GM23248 (cell line): ENCODE results near the gene STMN1. TPM values are rescaled to one million over a fixed set of nuclear protein-coding genes. Genes with fewer than 3 reads are reported as not detected.
A peak's percentile ranks its signal among the peaks of the same experiment; 100 is the strongest.

Experiments
- DNase-seq: peaks from one replicate; pipeline ENCODE4 v3.0.0-alpha.2; 2015
- H2AFZ ChIP-seq: fragments of 200-600 bp; sonication (generic); 2 replicates; pipeline ENCODE4 v1.6.1; 2016; ENCODE audit warnings: antibody characterized with exemption
- H3F3A ChIP-seq: fragments of 200-600 bp; sonication (generic); 2 replicates; pipeline ENCODE4 v1.6.1; 2016; ENCODE audit warnings: mild to moderate bottlenecking, antibody characterized with exemption, mixed run types; ENCODE audit not compliant: insufficient read depth
- H3K27ac ChIP-seq: fragments of 200-600 bp; sonication (generic); 2 replicates; pipeline ENCODE4 v1.5.1; 2016; ENCODE audit warnings: mild to moderate bottlenecking
- H3K27me3 ChIP-seq: fragments of 200-600 bp; sonication (generic); replicated peaks from 2 replicates; pipeline ENCODE4 v1.6.1; 2016; ENCODE audit warnings: mild to moderate bottlenecking; ENCODE audit not compliant: insufficient read depth
- H3K36me3 ChIP-seq: fragments of 200-600 bp; sonication (generic); 2 replicates; pipeline ENCODE4 v1.6.1; 2016; ENCODE audit warnings: low read depth, mild to moderate bottlenecking
- H3K4me1 ChIP-seq: fragments of 200-600 bp; sonication (generic); 2 replicates; pipeline ENCODE4 v1.6.1; 2016; ENCODE audit warnings: mild to moderate bottlenecking; ENCODE audit not compliant: insufficient read depth
- H3K4me2 ChIP-seq: fragments of 200-600 bp; sonication (generic); one replicate; pipeline ENCODE4 v1.6.1; 2016; ENCODE audit warnings: mild to moderate bottlenecking; ENCODE audit not compliant: unreplicated experiment
- H3K4me3 ChIP-seq: fragments of 200-600 bp; sonication (generic); 2 replicates; pipeline ENCODE4 v1.5.1; 2016; ENCODE audit warnings: mild to moderate bottlenecking
- H3K79me2 ChIP-seq: fragments of 200-600 bp; sonication (generic); 2 replicates; pipeline ENCODE4 v1.6.1; 2016; ENCODE audit warnings: mild to moderate bottlenecking; ENCODE audit not compliant: insufficient read depth
- H3K9ac ChIP-seq: fragments of 200-600 bp; sonication (generic); 2 replicates; pipeline ENCODE4 v1.6.1; 2016; ENCODE audit warnings: mild to moderate bottlenecking
- H3K9me2 ChIP-seq: fragments of 200-600 bp; sonication (generic); 2 replicates; pipeline ENCODE4 v1.6.1; 2016; ENCODE audit warnings: mixed run types, mild to moderate bottlenecking, moderate library complexity; ENCODE audit not compliant: insufficient read depth
- H3K9me3 ChIP-seq: fragments of 200-600 bp; sonication (generic); one replicate; pipeline ENCODE4 v1.6.1; 2017; ENCODE audit warnings: low read depth
- H4K20me1 ChIP-seq: fragments of 200-600 bp; sonication (generic); 2 replicates; pipeline ENCODE4 v1.6.0; 2016; ENCODE audit not compliant: insufficient read depth
- EZH2 ChIP-seq: fragments of 200-600 bp; sonication (generic); IDR thresholded peaks from 2 replicates; pipeline ENCODE4 v1.6.1; 2018; ENCODE audit warnings: antibody characterized with exemption, mild to moderate bottlenecking; ENCODE audit not compliant: insufficient read depth, poor library complexity, severe bottlenecking
- EZH2phosphoT487 ChIP-seq: fragments of 200-600 bp; sonication (generic); IDR thresholded peaks from 2 replicates; pipeline ENCODE4 v1.6.1; 2018; ENCODE audit warnings: antibody characterized with exemption, moderate library complexity, mild to moderate bottlenecking, low read depth; ENCODE audit not compliant: insufficient read depth
- WGBS, 2 experiments: methylation state at CpG; one replicate each; pipeline ENCODE4 v1.1.6; 2015 to 2017; ENCODE audit warnings: low lambda C conversion rate in 2 of 2, low coverage in 1 of 2; ENCODE audit errors: missing lambda C conversion rate in 2 of 2; 5-methylcytosine and 5-hydroxymethylcytosine counted together
- in situ Hi-C: fragments of 300-500 bp; cut with MboI; formaldehyde crosslinking; loops from 2 replicates; pipeline ENCODE4 v1.15.0; 2020
- polyA plus RNA-seq: library from polyadenylated mRNA; unstranded; fragments of >200 nt; fragmentation: Nextera tagmentation; extraction: Ambion mirVana; gene quantifications from 2 replicates; pipeline ENCODE4 v1.2.1, GENCODE V29; 2016
- total RNA-seq: library from RNA; depleted of rRNA; stranded (reverse); fragments of >200 nt; shearing (Covaris generic); gene quantifications from 2 replicates; pipeline ENCODE4 v1.2.3, GENCODE V29; 2014

The STMN1 gene
- total and polyA plus RNA-seq, 2 experiments from 2014 or later, result 45.2 to 301 TPM

- Histone ChIP-seq H2AFZ (peak overlapping the region; percentile 79), H3K9me2 (no peaks in the 10 kb centered on the region), H3K4me2 (peak overlapping the region; percentile 72), H3K9me3 (no peaks in the 10 kb centered on the region), H3K36me3 (no peaks in the 10 kb centered on the region), H3K79me2 (peaks cover 37% of the 10 kb centered on the region), H3K4me1 (peaks cover 4% of the 10 kb centered on the region; the same call in 1 of the 2 replicates), H3K9ac (peak overlapping the region; percentile 83), H3F3A (peaks cover 9% of the 10 kb centered on the region), H3K27me3 (no peaks in the 10 kb centered on the region), H4K20me1 (no peaks in the 10 kb centered on the region), H3K4me3 (peak overlapping the region; percentile 78), H3K27ac (peak overlapping the region; percentile 41)
- DNase-seq, result no peak
- 33 to 57% methylated on average over 16 to 26 of the region's 32 CpGs for WGBS, 2 experiments
- no peak for TF ChIP-seq EZH2phosphoT487
- TF ChIP-seq EZH2, result no peak
- in situ Hi-C loops, result no loop called here
Measured at GRCh38 chr1:25875856-25876692, 30.1 kb downstream of the STMN1 start.

GRCh38 chr1:25875154-25875855 is 30.9 kb downstream of the STMN1 start, which contains the start of gene PAQR7:
PAQR7 (minus strand) TSS chr1:25875708; CDS start chr1:25863839, 11,869 bp downstream.
- Histone ChIP-seq H3K27me3 (no peaks in the 10 kb centered on the region), H3K27ac (peak within 1 kb of the TSS; percentile 41), H2AFZ (peak within 1 kb of the TSS; percentile 79), H3K9me2 (no peaks in the 10 kb centered on the region), H3K4me1 (peaks cover 4% of the 10 kb centered on the region; the same call in 1 of the 2 replicates), H4K20me1 (no peaks in the 10 kb centered on the region), H3K9me3 (no peaks in the 10 kb centered on the region), H3K4me3 (peak within 1 kb of the TSS; percentile 78), H3K4me2 (peak within 1 kb of the TSS; percentile 72), H3K9ac (peak within 1 kb of the TSS; percentile 83), H3F3A (peaks cover 9% of the 10 kb centered on the region), H3K79me2 (peaks cover 37% of the 10 kb centered on the region), H3K36me3 (no peaks in the 10 kb centered on the region)
- TF ChIP-seq EZH2phosphoT487 (no peak), EZH2 (no peak)
- 1 to 2% methylated on average over 34 to 58 of the region's 75 CpGs for WGBS, 2 experiments
- in situ Hi-C loops, result no loop called here
- peak; percentile 86 for DNase-seq

- in situ Hi-C loops, result no loop called here
- H3F3A ChIP-seq, result peaks cover 9% of the 10 kb centered on the region
- H3K4me3 ChIP-seq, result peak overlapping the region; percentile 78
- H3K4me1 ChIP-seq, result peaks cover 4% of the 10 kb centered on the region; the same call in 1 of the 2 replicates
- H4K20me1 ChIP-seq, result no peaks in the 10 kb centered on the region
- peak overlapping the region; percentile 72 for H3K4me2 ChIP-seq
- WGBS, 2 experiments, result 36 to 42% methylated on average over 5 to 8 of the region's 8 CpGs
- no peak overlapping the region for H3K27ac ChIP-seq
- TF ChIP-seq EZH2 (no peak), EZH2phosphoT487 (no peak)
- peaks cover 37% of the 10 kb centered on the region for H3K79me2 ChIP-seq
- H3K9me3 ChIP-seq, result no peaks in the 10 kb centered on the region
- no peaks in the 10 kb centered on the region for H3K27me3 ChIP-seq
- H3K36me3 ChIP-seq, result 0 out of 2 replicates have a peak, but pooled peaks cover 1% of the 10 kb centered on the region
- no peak for DNase-seq
- H3K9me2 ChIP-seq, result no peaks in the 10 kb centered on the region
- peak overlapping the region; percentile 79 for H2AFZ ChIP-seq
- H3K9ac ChIP-seq, result peak overlapping the region; percentile 83
Measured at GRCh38 chr1:25874635-25875153, 31.5 kb downstream of the STMN1 start.

GRCh38 chr1:25874209-25874608 is 32.0 kb downstream of the STMN1 start:
- WGBS, 2 experiments, result 80 to 86% methylated on average over 3 of the region's 3 CpGs

More at GRCh38 chr1:25874209-25874608, 32.0 kb downstream of the STMN1 start:
- peaks cover 4% of the 10 kb centered on the region; the same call in 1 of the 2 replicates for H3K4me1 ChIP-seq
- no peak overlapping the region for H2AFZ ChIP-seq
- no peak for TF ChIP-seq EZH2phosphoT487
- TF ChIP-seq EZH2, result no peak
- no peaks in the 10 kb centered on the region for H3K9me3 ChIP-seq
- H3K79me2 ChIP-seq, result peaks cover 37% of the 10 kb centered on the region
- H3K4me2 ChIP-seq, result peak overlapping the region; percentile 72
- peaks cover 9% of the 10 kb centered on the region for H3F3A ChIP-seq
- H3K9ac ChIP-seq, result peak overlapping the region; percentile 83
- DNase-seq, result no peak
- H4K20me1 ChIP-seq, result no peaks in the 10 kb centered on the region
- peak overlapping the region; percentile 78 for H3K4me3 ChIP-seq
- H3K36me3 ChIP-seq, result peaks cover 3% of the 10 kb centered on the region; the same call in 1 of the 2 replicates
- no peak overlapping the region for H3K27ac ChIP-seq
- H3K9me2 ChIP-seq, result no peaks in the 10 kb centered on the region
- no peaks in the 10 kb centered on the region for H3K27me3 ChIP-seq
- in situ Hi-C loops, result no loop called here
